Sigmoid colon (tissue), 7 donors: ENCODE measurements around the gene RTRAF. TPM values are rescaled to one million over a fixed set of nuclear protein-coding genes. Genes with fewer than 3 reads are reported as not detected.

ENCODE experiments used
- DNase-seq: peaks from one replicate; pipeline ENCODE4 v3.0.0-alpha.2; 2019
- H3K27ac ChIP-seq, 4 donors: fragments of 200-600 bp; sonication (generic); one replicate each; pipeline ENCODE4 v1.5.1; 2016 to 2019; ENCODE audit warnings: mild to moderate bottlenecking in 1 of 4
- H3K27me3 ChIP-seq, 3 donors: fragments of 200-600 bp; sonication (generic); one replicate each; pipeline ENCODE4 v1.5.1; 2019; ENCODE audit warnings: mild to moderate bottlenecking in 1 of 3
- H3K36me3 ChIP-seq, 4 donors: fragments of 200-600 bp; sonication (generic); one replicate each; pipeline ENCODE4 v1.5.1; 2016 to 2019
- H3K4me1 ChIP-seq, 4 donors: fragments of 200-600 bp; sonication (generic); one replicate each; pipeline ENCODE4 v1.5.1; 2017 to 2019
- H3K4me3 ChIP-seq, 4 donors: fragments of 200-600 bp; sonication (generic); one replicate each; pipeline ENCODE4 v1.5.1; 2017 to 2019; ENCODE audit warnings: mild to moderate bottlenecking in 2 of 4, moderate library complexity in 1 of 4
- H3K9me3 ChIP-seq, 4 donors: fragments of 200-600 bp in 3 of 4; sonication (generic) in 3 of 4; one replicate each; pipeline versions ENCODE4 v1.5.1 to v1.6.1; 2013 to 2019
- CTCF ChIP-seq, 4 experiments: fragments of 450-650 bp in 3 of 4; fragments of 200-600 bp in 1 of 4; IDR thresholded peaks; one replicate each; pipeline ENCODE4 v1.5.1; 2016 to 2019; ENCODE audit warnings: antibody characterized with exemption in 4 of 4, mild to moderate bottlenecking in 3 of 4, moderate library complexity in 2 of 4
- EP300 ChIP-seq, 4 donors: sonication (generic); formaldehyde crosslinking; IDR thresholded peaks; one replicate each; pipeline ENCODE4 v1.6.1; 2017; ENCODE audit warnings: antibody characterized with exemption in 4 of 4
- POLR2A ChIP-seq, 2 donors: fragments of 450-650 bp; IDR thresholded peaks; one replicate each; pipeline ENCODE4 v1.6.1; 2016; ENCODE audit warnings: antibody characterized with exemption in 2 of 2, mild to moderate bottlenecking in 2 of 2, moderate library complexity in 2 of 2
- POLR2AphosphoS5 ChIP-seq, 4 donors: sonication (generic); formaldehyde crosslinking; IDR thresholded peaks; one replicate each; pipeline ENCODE4 v1.6.1; 2017; ENCODE audit warnings: antibody characterized with exemption in 4 of 4
- WGBS, 2 donors: extraction: QIAGEN DNeasy Blood & Tissue Kit; methylation state at CpG; one replicate each; pipeline ENCODE4 v1.1.7; 2013; 5-methylcytosine and 5-hydroxymethylcytosine counted together
- intact Hi-C: fragments of 100-400 bp; cut with DNase I; formaldehyde crosslinking; loops from one replicate; pipeline ENCODE4 v1.15.1; 2023
- polyA plus RNA-seq, 3 donors: library from polyadenylated mRNA; stranded (reverse); fragments of 200-250 nt; gene quantifications; one replicate each; pipeline ENCODE4 v1.2.3, GENCODE V29; 2013
- total RNA-seq, 4 donors: library from RNA; depleted of rRNA; stranded (reverse); fragments of >200 nt; gene quantifications; one replicate each; pipeline ENCODE4 v1.1.0, GENCODE V29; 2016
- donor health status: healthy with polysubstance abuse.
- donor health status: Bipolar disorder and iron deficiency.
- donor health status: healthy.

RTRAF gene
- total and polyA plus RNA-seq, 7 donors, result 33.5 to 152 (median 76.0) TPM

- Histone ChIP-seq H3K27ac (no peak overlapping the region), H3K36me3 (peaks cover 20 to 82% (median 46%) of the 10 kb centered on the region in 4 donors), H3K27me3 (no peaks in the 10 kb centered on the region), H3K9me3 (no peaks in the 10 kb centered on the region), H3K4me3 (no peak overlapping the region), H3K4me1 (peaks cover 0 to 19% (median 13%) of the 10 kb centered on the region in 4 donors)
- intact Hi-C loops, result loop anchor here (5.0 kb wide), 1 partner anchor 34 kb away; no protein-coding TSS in a partner anchor
- WGBS, 2 donors, result 98 to 99% methylated on average over 4 of the region's 4 CpGs
- no peak for DNase-seq
- TF ChIP-seq CTCF (IDR thresholded peaks at IDR 0.05) (no peak), EP300 (IDR thresholded peaks at IDR 0.05) (no peak), POLR2A (IDR thresholded peaks at IDR 0.05) (no peak), POLR2AphosphoS5 (IDR thresholded peaks at IDR 0.05) (no peak)
These were observed 18.8 kb downstream of the RTRAF start for GRCh38 chr14:52008136-52008535.

GRCh38 chr14:52010173-52010693, 20.9 kb downstream of the RTRAF start:
- intact Hi-C loops, result no loop called here

GRCh38 chr14:52011523-52011922, 22.2 kb downstream of the RTRAF start:
- intact Hi-C loops, result no loop called here
- peaks cover 0 to 15% (median 2%) of the 10 kb centered on the region in 4 donors for H3K4me1 ChIP-seq
- no peak for DNase-seq
- 93 to 95% methylated on average over 9 of the region's 9 CpGs for WGBS, 2 donors
- H3K4me3 ChIP-seq, result no peak overlapping the region
- no peaks in the 10 kb centered on the region for H3K9me3 ChIP-seq
- no peaks in the 10 kb centered on the region for H3K27me3 ChIP-seq
- no peak for TF ChIP-seq CTCF (IDR thresholded peaks at IDR 0.05)
- H3K36me3 ChIP-seq, result peaks cover 12 to 81% (median 35%) of the 10 kb centered on the region in 4 donors
- no peak overlapping the region for H3K27ac ChIP-seq

More at GRCh38 chr14:52010173-52010693, 20.9 kb downstream of the RTRAF start:
- H3K27me3 ChIP-seq, result no peaks in the 10 kb centered on the region
- H3K4me1 ChIP-seq, result peaks cover 0 to 15% (median 2%) of the 10 kb centered on the region in 4 donors
- TF ChIP-seq EP300 (IDR thresholded peaks at IDR 0.05) (no peak), CTCF (IDR thresholded peaks at IDR 0.05) (no peak)
- 73 to 88% methylated on average over 3 of the region's 3 CpGs for WGBS, 2 donors
- H3K27ac ChIP-seq, result no peak overlapping the region
- DNase-seq, result no peak
- no peaks in the 10 kb centered on the region for H3K9me3 ChIP-seq
- peaks cover 17 to 83% (median 39%) of the 10 kb centered on the region in 4 donors for H3K36me3 ChIP-seq
- no peak overlapping the region for H3K4me3 ChIP-seq

- intact Hi-C loops, result no loop called here
- peaks cover 12 to 70% (median 32%) of the 10 kb centered on the region in 4 donors for H3K36me3 ChIP-seq
- H3K4me3 ChIP-seq, result no peak overlapping the region
- peak overlapping the region in 2 of 4 donors; percentile 2 to 14 for H3K27ac ChIP-seq
- no peaks in the 10 kb centered on the region for H3K9me3 ChIP-seq
- H3K4me1 ChIP-seq, result peaks cover 0 to 15% (median 2%) of the 10 kb centered on the region in 4 donors
- H3K27me3 ChIP-seq, result no peaks in the 10 kb centered on the region
- TF ChIP-seq POLR2AphosphoS5 (IDR thresholded peaks at IDR 0.05) (peak in 2 of 4 donors; percentile 51 to 55), CTCF (IDR thresholded peaks at IDR 0.05) (no peak)
- WGBS, 2 donors, result 67 to 70% methylated on average over 4 of the region's 4 CpGs
- peak; percentile 86 for DNase-seq
These were observed 23.3 kb downstream of the RTRAF start for GRCh38 chr14:52012635-52013034.
